Upper lobe of right lung (tissue), 1 donor: ENCODE measurements around the gene KCNG4. TPM values are rescaled to one million over a fixed set of nuclear protein-coding genes. Genes with fewer than 3 reads are reported as not detected.

ENCODE experiments used
- ATAC-seq: fragments of 200-7000 bp; cut with Tn5 transposase; one replicate; pipeline ENCODE4 v1.9.1; 2020; ENCODE audit warnings: mild to moderate bottlenecking, moderate library complexity
- DNase-seq: peaks from one replicate; pipeline ENCODE4 v3.0.0-alpha.2; 2020
- H3K27ac ChIP-seq: fragments of 200-600 bp; one replicate; pipeline ENCODE4 v1.8.0; 2022
- H3K27me3 ChIP-seq: fragments of 200-600 bp; one replicate; pipeline ENCODE4 v1.8.0; 2022; ENCODE audit warnings: mild to moderate bottlenecking
- H3K36me3 ChIP-seq: fragments of 200-600 bp; one replicate; pipeline ENCODE4 v1.8.0; 2022
- H3K4me1 ChIP-seq: fragments of 200-600 bp; one replicate; pipeline ENCODE4 v1.8.0; 2022
- H3K4me3 ChIP-seq: fragments of 200-600 bp; one replicate; pipeline ENCODE4 v1.8.0; 2022; ENCODE audit warnings: mild to moderate bottlenecking
- H3K9me3 ChIP-seq: fragments of 200-600 bp; one replicate; pipeline ENCODE4 v1.8.0; 2022
- intact Hi-C: fragments of 100-400 bp; cut with DNase I; formaldehyde crosslinking; loops from one replicate; pipeline ENCODE4 v1.11.0; 2022
- total RNA-seq: library from RNA; stranded (reverse); fragmentation: NEBNext Ultra II Directional; extraction: Animal tissue kit (Norgen Biotek cat#: 25700); gene quantifications from one replicate; pipeline ENCODE4 v1.2.1, GENCODE V29; 2021
- TF ChIP-seq, protein P1 (sequence below): fragments of 200-600 bp; IDR thresholded peaks from one replicate; pipeline ENCODE4 v1.8.0; 2022; ENCODE audit warnings: antibody characterized with exemption
- donor health status: DM: no; HTN: yes; CAD: no; lungs with severe emphysema.

The KCNG4 gene
- total RNA-seq, 1 donor from 2014 or later, result not detected

DNA sequence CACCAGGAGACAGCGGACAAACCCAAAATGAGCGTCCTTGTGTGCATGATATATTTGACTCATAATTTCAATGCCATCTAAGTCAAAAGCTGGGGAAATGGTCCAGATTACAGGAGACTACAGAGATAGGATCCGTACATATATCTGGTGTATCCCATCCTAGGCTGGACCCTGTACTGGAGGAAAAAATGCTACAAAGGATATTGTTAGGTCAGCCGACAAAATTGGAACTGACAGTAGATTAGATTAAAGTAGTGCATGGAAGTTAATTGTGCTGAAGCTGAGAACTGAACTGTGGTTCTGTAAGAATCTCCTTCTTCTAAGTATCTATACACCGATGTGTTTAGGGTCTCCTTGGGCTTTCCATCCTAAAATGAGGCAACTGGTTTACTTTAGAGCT is 24.3 kb downstream of the KCNG4 start:
- Histone ChIP-seq H3K36me3 (no peaks in the 10 kb centered on the region), H3K27me3 (no peaks in the 10 kb centered on the region), H3K4me3 (no peak overlapping the region), H3K4me1 (no peaks in the 10 kb centered on the region), H3K9me3 (no peaks in the 10 kb centered on the region), H3K27ac (no peak overlapping the region)
- TF ChIP-seq, protein P1, sequence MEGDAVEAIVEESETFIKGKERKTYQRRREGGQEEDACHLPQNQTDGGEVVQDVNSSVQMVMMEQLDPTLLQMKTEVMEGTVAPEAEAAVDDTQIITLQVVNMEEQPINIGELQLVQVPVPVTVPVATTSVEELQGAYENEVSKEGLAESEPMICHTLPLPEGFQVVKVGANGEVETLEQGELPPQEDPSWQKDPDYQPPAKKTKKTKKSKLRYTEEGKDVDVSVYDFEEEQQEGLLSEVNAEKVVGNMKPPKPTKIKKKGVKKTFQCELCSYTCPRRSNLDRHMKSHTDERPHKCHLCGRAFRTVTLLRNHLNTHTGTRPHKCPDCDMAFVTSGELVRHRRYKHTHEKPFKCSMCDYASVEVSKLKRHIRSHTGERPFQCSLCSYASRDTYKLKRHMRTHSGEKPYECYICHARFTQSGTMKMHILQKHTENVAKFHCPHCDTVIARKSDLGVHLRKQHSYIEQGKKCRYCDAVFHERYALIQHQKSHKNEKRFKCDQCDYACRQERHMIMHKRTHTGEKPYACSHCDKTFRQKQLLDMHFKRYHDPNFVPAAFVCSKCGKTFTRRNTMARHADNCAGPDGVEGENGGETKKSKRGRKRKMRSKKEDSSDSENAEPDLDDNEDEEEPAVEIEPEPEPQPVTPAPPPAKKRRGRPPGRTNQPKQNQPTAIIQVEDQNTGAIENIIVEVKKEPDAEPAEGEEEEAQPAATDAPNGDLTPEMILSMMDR, result no peak
- ATAC-seq (no peak), DNase-seq (no peak)
- intact Hi-C loops, result no loop called here

DNA sequence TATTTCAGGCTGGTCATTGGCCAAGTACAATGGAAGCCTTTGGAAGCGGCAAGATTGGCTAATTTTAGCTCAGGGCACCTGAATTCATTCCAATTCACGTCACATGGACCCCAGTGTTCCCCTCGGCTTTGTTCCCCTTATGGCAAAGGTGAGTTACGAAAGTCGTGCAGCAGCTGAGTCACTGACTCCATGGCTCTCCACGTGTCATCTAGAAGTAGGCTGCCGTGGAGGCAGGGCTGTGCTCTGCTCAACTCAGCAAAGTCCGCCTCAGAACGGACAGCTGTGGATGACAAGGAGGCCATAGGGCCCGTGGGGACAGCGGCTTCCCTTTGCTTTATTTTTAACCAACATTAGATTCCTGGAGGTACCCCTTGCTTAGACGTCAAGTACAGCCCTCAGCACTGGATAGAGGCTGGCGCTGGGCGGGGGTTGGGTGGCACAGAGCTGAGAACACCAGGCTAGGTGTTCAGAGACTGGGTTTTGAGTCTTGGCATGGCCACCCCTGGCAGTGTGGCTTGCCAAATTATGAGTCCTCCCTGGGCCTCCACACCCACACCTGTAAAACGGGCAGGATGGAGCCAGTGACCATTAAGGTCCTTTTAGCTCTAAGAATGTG is 25.3 kb downstream of the KCNG4 start:
- Histone ChIP-seq H3K27me3 (no peaks in the 10 kb centered on the region), H3K9me3 (no peaks in the 10 kb centered on the region), H3K4me3 (no peak overlapping the region), H3K36me3 (no peaks in the 10 kb centered on the region), H3K4me1 (no peaks in the 10 kb centered on the region), H3K27ac (no peak overlapping the region)
- peak; percentile 16 for ATAC-seq
- no peak for DNase-seq
- TF ChIP-seq, protein P1, result no peak
- intact Hi-C loops, result no loop called here

DNA sequence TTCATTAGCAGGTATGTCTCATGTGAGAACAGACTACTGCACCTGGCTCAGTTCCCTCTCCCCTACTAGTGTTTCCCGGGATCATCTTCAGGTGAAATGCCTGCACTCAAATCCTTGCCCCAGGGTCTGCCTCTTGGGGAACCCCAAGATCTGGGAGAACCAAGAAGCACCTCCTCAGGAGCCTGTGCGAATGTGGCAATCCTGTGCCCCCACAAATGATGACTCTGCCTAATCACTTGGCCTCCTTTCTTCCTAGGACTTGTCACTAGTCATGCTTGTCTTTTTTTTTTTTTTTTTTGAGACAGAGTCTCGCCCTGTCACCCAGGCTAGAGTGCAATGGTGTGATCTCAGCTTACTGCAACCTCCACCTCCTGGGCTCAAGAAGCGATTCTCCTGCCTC is 27.2 kb downstream of the KCNG4 start:
- intact Hi-C loops, result no loop called here
- TF ChIP-seq, protein P1, result no peak
- H3K27ac ChIP-seq, result no peak overlapping the region

DNA sequence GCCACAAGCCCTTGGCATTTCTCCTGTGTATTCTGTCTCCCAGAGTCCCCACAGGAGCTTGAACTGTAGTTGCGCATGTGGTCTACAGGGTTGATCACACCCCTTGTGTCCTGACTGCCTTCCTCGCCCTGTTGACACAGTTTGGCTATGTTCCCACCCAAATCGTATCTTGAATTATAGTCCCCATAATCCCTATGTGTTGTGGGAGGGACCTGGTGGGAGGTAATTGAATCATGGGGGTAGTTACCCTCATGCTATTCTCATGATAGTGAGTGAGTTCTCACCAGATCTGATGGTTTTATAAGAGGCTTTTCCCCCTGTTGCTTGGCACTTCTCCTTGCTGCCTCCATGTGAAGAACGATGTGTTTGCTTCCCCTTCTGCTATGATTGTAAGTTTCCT is 27.7 kb downstream of the KCNG4 start:
- intact Hi-C loops, result no loop called here
- H3K4me1 ChIP-seq, result no peaks in the 10 kb centered on the region
- H3K9me3 ChIP-seq, result no peaks in the 10 kb centered on the region
- H3K27me3 ChIP-seq, result no peaks in the 10 kb centered on the region
- no peak overlapping the region for H3K4me3 ChIP-seq
- no peak for DNase-seq
- H3K27ac ChIP-seq, result no peak overlapping the region
- no peaks in the 10 kb centered on the region for H3K36me3 ChIP-seq
- TF ChIP-seq, protein P1, result no peak
- no peak for ATAC-seq

More for the DNA sequence above, 27.2 kb downstream of the KCNG4 start:
- Histone ChIP-seq H3K27me3 (no peaks in the 10 kb centered on the region), H3K36me3 (no peaks in the 10 kb centered on the region), H3K4me3 (no peak overlapping the region), H3K9me3 (no peaks in the 10 kb centered on the region), H3K4me1 (no peaks in the 10 kb centered on the region)
- ATAC-seq (no peak), DNase-seq (no peak)

DNA sequence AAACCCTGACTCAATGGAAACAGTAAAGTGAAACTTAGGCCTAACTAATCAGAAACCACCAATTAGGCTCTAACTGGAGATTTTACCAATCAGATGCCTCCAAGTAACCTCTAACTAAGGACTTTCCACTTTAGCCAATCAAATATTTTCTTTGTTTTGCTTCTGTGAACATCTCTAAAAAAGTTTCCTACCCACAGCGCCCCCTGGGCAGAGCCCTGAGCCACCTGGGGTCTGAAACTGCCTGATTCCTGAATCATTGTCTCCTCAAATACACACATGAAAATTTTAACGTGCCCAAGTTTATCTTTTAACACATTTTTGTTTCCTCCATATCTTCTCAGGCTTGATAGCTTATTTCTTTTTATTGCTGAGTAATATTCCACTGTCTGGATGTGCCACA is 29.8 kb downstream of the KCNG4 start:
- intact Hi-C loops, result no loop called here
- no peaks in the 10 kb centered on the region for H3K9me3 ChIP-seq
- TF ChIP-seq, protein P1, result no peak
- H3K27ac ChIP-seq, result no peak overlapping the region
- H3K36me3 ChIP-seq, result no peaks in the 10 kb centered on the region
- ATAC-seq, result no peak
- H3K27me3 ChIP-seq, result no peaks in the 10 kb centered on the region
- H3K4me1 ChIP-seq, result no peaks in the 10 kb centered on the region
- no peak for DNase-seq
- no peak overlapping the region for H3K4me3 ChIP-seq

DNA sequence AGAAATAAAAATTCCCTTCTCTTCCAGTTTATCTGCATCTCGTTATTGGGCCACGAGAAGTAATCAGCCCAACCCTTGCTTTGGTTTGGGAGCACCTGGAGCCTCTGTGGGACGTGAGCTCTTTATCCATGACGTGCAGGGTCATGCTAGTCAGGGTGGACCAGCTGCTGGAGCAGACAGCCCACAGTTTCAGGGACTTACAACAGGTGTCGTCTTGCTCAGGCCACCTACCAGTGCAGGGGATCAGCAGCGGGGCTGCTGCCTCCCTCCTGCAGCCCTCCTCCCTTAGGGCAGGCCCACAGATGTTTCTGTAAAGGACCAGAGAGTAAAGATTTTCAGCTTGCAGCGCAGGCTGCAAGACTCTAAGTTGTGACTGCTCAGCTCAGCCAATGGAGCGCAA is 31.9 kb downstream of the KCNG4 start:
- H3K27ac ChIP-seq, result no peak overlapping the region
- intact Hi-C loops, result no loop called here
- no peak overlapping the region for H3K4me3 ChIP-seq
- TF ChIP-seq, protein P1, result no peak
- H3K9me3 ChIP-seq, result no peaks in the 10 kb centered on the region
- ATAC-seq, result no peak
- no peaks in the 10 kb centered on the region for H3K4me1 ChIP-seq
- no peaks in the 10 kb centered on the region for H3K36me3 ChIP-seq
- DNase-seq, result no peak
- H3K27me3 ChIP-seq, result no peaks in the 10 kb centered on the region
